Brain microvascular endothelial cell (primary cell): Measurements from ENCODE around the gene HS6ST2.
A peak's percentile ranks its signal among the peaks of the same experiment; 100 is the strongest.

Experiments
- DNase-seq: peaks from one replicate; pipeline ENCODE4 v3.0.0-alpha.2; 2020
- H3K27ac ChIP-seq: fragments of 250-450 bp; sonication (Bioruptor Pico); 2 replicates; pipeline ENCODE4 v1.5.1; 2020; ENCODE audit warnings: mild to moderate bottlenecking, moderate library complexity
- H3K27me3 ChIP-seq: fragments of 250-450 bp; sonication (Bioruptor Pico); replicated peaks from 2 replicates; pipeline ENCODE4 v1.5.1; 2020; ENCODE audit warnings: mild to moderate bottlenecking
- H3K36me3 ChIP-seq: fragments of 250-450 bp; sonication (Bioruptor Pico); replicated peaks from 2 replicates; pipeline ENCODE4 v1.5.1; 2020; ENCODE audit warnings: mild to moderate bottlenecking
- H3K4me3 ChIP-seq: 2 replicates; pipeline ENCODE4 v1.5.1; 2011; ENCODE audit warnings: low read depth, mild to moderate bottlenecking, control low read depth, low read length, moderate library complexity
- CTCF ChIP-seq: IDR thresholded peaks from 2 replicates; pipeline ENCODE4 v1.5.1; 2011; ENCODE audit warnings: low read depth, mild to moderate bottlenecking, moderate library complexity, low read length, control low read depth, inconsistent platforms; ENCODE audit errors: missing control alignments
- in situ Hi-C: cut with HindIII; loops from 2 replicates; pipeline ENCODE4 v1.10.0; 2017; ENCODE audit warnings: low sequenced_read_pairs, low pct_ligation_motif_present

The HS6ST2 gene

GRCh38 chrX:132638313-132638712, 320.1 kb downstream of the HS6ST2 start:
- in situ Hi-C loops, result no loop called here

DNA sequence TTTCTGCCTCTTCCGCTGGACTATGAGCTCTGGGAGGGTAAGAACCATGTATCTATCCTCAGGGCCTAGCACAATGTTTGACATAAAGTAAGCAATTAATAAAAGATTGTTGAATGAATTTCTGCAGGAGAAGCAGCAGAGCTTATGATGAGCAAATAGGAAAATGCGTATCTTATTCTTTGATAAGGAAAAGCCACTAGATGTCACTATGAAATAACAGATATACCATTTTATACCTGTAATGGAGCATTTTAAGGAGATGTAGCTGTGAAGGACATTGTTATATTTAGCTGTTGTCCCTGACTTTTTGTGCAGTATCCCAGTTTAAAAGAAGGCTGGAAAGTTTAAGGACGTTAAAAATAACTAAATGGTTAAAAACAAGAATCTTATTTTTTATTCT, 322.3 kb downstream of the HS6ST2 start:
- no peak overlapping the region for H3K27ac ChIP-seq
- H3K27me3 ChIP-seq, result no peaks in the 10 kb centered on the region
- in situ Hi-C loops, result no loop called here
- no peak overlapping the region for H3K4me3 ChIP-seq
- H3K36me3 ChIP-seq, result no peaks in the 10 kb centered on the region
- no peak for TF ChIP-seq CTCF
- DNase-seq, result no peak

More at GRCh38 chrX:132638313-132638712, 320.1 kb downstream of the HS6ST2 start:
- no peak for TF ChIP-seq CTCF
- no peak overlapping the region for H3K27ac ChIP-seq
- no peaks in the 10 kb centered on the region for H3K36me3 ChIP-seq
- H3K4me3 ChIP-seq, result no peak overlapping the region
- DNase-seq, result no peak
- no peaks in the 10 kb centered on the region for H3K27me3 ChIP-seq

GRCh38 chrX:132634521-132634920, 323.9 kb downstream of the HS6ST2 start:
- no peak for DNase-seq
- in situ Hi-C loops, result no loop called here
- no peaks in the 10 kb centered on the region for H3K27me3 ChIP-seq
- no peak overlapping the region for H3K27ac ChIP-seq
- no peak for TF ChIP-seq CTCF
- no peak overlapping the region for H3K4me3 ChIP-seq
- H3K36me3 ChIP-seq, result no peaks in the 10 kb centered on the region

- peak; percentile 30 for DNase-seq
- Histone ChIP-seq H3K27ac (no peak overlapping the region), H3K27me3 (no peaks in the 10 kb centered on the region), H3K36me3 (no peaks in the 10 kb centered on the region), H3K4me3 (no peak overlapping the region)
- TF ChIP-seq CTCF, result peak; percentile 57
- in situ Hi-C loops, result no loop called here
These were observed 326.7 kb downstream of the HS6ST2 start for GRCh38 chrX:132631579-132632232.

GRCh38 chrX:132624466-132624865, 334.0 kb downstream of the HS6ST2 start:
- no peak for TF ChIP-seq CTCF

GRCh38 chrX:132623942-132624341, 334.5 kb downstream of the HS6ST2 start:
- H3K36me3 ChIP-seq, result no peaks in the 10 kb centered on the region
- no peaks in the 10 kb centered on the region for H3K27me3 ChIP-seq
- in situ Hi-C loops, result no loop called here
- no peak overlapping the region for H3K4me3 ChIP-seq
- no peak overlapping the region for H3K27ac ChIP-seq
- no peak for TF ChIP-seq CTCF
- no peak for DNase-seq

More at GRCh38 chrX:132624466-132624865, 334.0 kb downstream of the HS6ST2 start:
- no peak overlapping the region for H3K4me3 ChIP-seq
- H3K27me3 ChIP-seq, result no peaks in the 10 kb centered on the region
- in situ Hi-C loops, result no loop called here
- DNase-seq, result no peak
- H3K36me3 ChIP-seq, result no peaks in the 10 kb centered on the region
- H3K27ac ChIP-seq, result no peak overlapping the region
